Fibroblast of gingiva (primary cell): ENCODE data around the gene CCBE1.

ENCODE experiments used
- DNase-seq: peaks from one replicate; pipeline ENCODE4 v3.0.0-alpha.2; 2011; ENCODE audit warnings: low read depth

CCBE1 gene

GRCh38 chr18:59388817-59389216, 308.4 kb downstream of the CCBE1 start:
- DNase-seq = no peak

GRCh38 chr18:59387687-59388565, 309.3 kb downstream of the CCBE1 start:
- no peak for DNase-seq

GRCh38 chr18:59386909-59387686, 310.1 kb downstream of the CCBE1 start:
- DNase-seq = no peak

- DNase-seq = no peak
Observed at GRCh38 chr18:59385191-59385590, 312.0 kb downstream of the CCBE1 start.

GRCh38 chr18:59383851-59384250, 313.4 kb downstream of the CCBE1 start:
- no peak for DNase-seq

- no peak for DNase-seq
Observed at GRCh38 chr18:59382383-59382782, 314.8 kb downstream of the CCBE1 start.

GRCh38 chr18:59381949-59382348, 315.3 kb downstream of the CCBE1 start:
- no peak for DNase-seq
